ENCODE data around the gene RPSA. TPM values are rescaled to one million over a fixed set of nuclear protein-coding genes. Genes with fewer than 3 reads are reported as not detected.

The RPSA gene
- total and polyA plus RNA-seq, 9 of the 15 experiments (the other 6 are each of a cell fraction or from before 2014, with no cell fraction given): 2,290 to 4,272 (median 2,730) TPM

- TF ChIP-seq ZNF232 (CRISPR knock-in tag; IDR thresholded peaks at IDR 0.05) (0 out of 2 replicates have a peak, but pooled peaks have one; percentile 23), ERF (CRISPR knock-in tag; IDR thresholded peaks at IDR 0.05) (peak; percentile 71; the same call in 1 of the 2 replicates), OTX1 (CRISPR knock-in tag; IDR thresholded peaks at IDR 0.05) (0 out of 2 replicates have a peak, but pooled peaks have one; percentile 52), ETV6 (IDR thresholded peaks at IDR 0.05; ENCODE audit: borderline replicate concordance in 1 of 2, low read depth in 2 of 2, low read length in 1 of 2) (no peak), ETV6 (CRISPR knock-in tag; IDR thresholded peaks at IDR 0.05; ENCODE audit: borderline replicate concordance) (no peak), THRB (CRISPR knock-in tag; conservative IDR thresholded peaks at IDR 0.05) (peak; percentile 89), USF1 (CRISPR knock-in tag; IDR thresholded peaks at IDR 0.05) (no peak), ZNF764 (CRISPR knock-in tag; IDR thresholded peaks at IDR 0.05; ENCODE audit: low read depth) (no peak), HOMEZ (CRISPR knock-in tag; IDR thresholded peaks at IDR 0.05) (no peak), ASH1L (IDR thresholded peaks at IDR 0.05; ENCODE audit: borderline replicate concordance, low read depth, partially characterized antibody) (peak; percentile 40), ATF4 (CRISPR knock-in tag; IDR thresholded peaks at IDR 0.05) (0 out of 2 replicates have a peak, but pooled peaks have one; percentile 24), NR2C1 (IDR thresholded peaks at IDR 0.05) (no peak), NR2C1 (tag; IDR thresholded peaks at IDR 0.05) (no peak)
Observed at GRCh38 chr3:39407773-39408492, 1.4 kb downstream of the RPSA start (continued).
